Fibroblast of mammary gland (primary cell): ENCODE results near the gene STRIP1.

Experiments
- DNase-seq: peaks from one replicate; pipeline ENCODE4 v3.0.0-alpha.2; 2010; ENCODE audit warnings: low read depth
- H3K4me3 ChIP-seq: 2 replicates; pipeline ENCODE4 v1.5.1; 2011; ENCODE audit warnings: low read depth, mild to moderate bottlenecking, low read length, moderate library complexity; ENCODE audit not compliant: control insufficient read depth
- TF ChIP-seq, protein P1 (sequence below): conservative IDR thresholded peaks from 2 replicates; pipeline ENCODE4 v1.5.1; 2011; ENCODE audit warnings: low read depth, low read length, inconsistent platforms; ENCODE audit not compliant: control insufficient read depth, insufficient read depth

STRIP1 gene

DNA sequence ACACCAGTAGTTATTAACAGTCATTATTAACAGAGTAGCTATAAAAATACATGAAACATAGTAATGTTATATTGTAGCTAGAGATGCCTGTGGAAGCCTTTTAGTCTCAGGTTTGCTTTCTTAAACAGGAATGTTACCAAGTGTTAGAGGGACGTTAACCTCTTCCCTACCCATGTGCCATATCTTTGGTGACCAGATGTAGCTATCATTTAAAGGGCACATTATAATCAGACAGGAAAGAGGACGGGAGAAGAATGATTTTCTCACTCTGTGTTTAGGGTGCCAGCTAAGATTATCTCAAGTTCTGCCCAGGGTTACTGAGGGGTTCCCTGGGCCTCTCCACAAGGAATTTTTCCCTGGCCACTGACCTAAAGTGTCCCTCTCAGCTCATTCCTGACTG lies 57.0 kb downstream of the STRIP1 start:
- TF ChIP-seq, protein P1, sequence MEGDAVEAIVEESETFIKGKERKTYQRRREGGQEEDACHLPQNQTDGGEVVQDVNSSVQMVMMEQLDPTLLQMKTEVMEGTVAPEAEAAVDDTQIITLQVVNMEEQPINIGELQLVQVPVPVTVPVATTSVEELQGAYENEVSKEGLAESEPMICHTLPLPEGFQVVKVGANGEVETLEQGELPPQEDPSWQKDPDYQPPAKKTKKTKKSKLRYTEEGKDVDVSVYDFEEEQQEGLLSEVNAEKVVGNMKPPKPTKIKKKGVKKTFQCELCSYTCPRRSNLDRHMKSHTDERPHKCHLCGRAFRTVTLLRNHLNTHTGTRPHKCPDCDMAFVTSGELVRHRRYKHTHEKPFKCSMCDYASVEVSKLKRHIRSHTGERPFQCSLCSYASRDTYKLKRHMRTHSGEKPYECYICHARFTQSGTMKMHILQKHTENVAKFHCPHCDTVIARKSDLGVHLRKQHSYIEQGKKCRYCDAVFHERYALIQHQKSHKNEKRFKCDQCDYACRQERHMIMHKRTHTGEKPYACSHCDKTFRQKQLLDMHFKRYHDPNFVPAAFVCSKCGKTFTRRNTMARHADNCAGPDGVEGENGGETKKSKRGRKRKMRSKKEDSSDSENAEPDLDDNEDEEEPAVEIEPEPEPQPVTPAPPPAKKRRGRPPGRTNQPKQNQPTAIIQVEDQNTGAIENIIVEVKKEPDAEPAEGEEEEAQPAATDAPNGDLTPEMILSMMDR = no peak
- no peak overlapping the region for H3K4me3 ChIP-seq
- DNase-seq = no peak

DNA sequence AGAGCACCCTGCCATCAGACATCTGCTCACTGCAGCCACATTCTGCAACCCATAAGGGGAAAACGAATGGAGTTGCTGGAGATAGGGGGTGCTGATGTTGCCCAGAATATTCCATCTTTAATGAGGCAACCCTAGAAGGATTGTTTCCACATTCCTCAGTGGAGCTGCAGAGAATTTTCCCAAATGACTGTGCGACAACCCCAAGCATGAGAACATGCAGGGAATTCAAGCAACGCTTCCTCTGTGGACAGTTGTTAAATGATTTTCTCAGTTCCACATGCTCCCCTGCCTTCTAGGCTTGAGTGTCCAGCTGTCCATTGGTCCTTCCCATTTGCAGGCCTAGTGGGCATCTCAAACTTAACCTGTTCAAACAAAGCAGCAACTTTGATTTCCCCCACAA lies 57.4 kb downstream of the STRIP1 start:
- TF ChIP-seq, protein P1 = no peak
- no peak for DNase-seq
- H3K4me3 ChIP-seq = no peak overlapping the region

DNA sequence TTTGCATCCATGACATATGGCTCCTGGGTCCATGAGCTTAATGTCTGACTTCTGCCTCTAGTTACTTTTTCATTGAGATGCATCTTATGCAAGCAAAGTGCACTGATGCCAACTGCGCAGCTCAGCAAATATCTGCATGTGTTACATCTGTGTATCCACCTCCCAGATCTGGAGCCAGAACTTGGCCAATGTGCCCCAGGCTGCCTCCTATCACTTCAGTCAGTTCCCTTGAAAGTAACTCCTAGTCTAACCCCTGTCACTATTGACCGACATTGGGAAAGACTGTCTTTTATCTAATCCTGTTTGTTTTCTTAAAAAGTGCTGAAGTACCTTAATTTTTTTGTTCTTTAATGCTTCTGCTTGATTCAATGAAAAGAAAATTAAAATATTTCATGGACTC lies 58.6 kb downstream of the STRIP1 start:
- TF ChIP-seq, protein P1 = no peak
- H3K4me3 ChIP-seq = no peak overlapping the region
- no peak for DNase-seq

DNA sequence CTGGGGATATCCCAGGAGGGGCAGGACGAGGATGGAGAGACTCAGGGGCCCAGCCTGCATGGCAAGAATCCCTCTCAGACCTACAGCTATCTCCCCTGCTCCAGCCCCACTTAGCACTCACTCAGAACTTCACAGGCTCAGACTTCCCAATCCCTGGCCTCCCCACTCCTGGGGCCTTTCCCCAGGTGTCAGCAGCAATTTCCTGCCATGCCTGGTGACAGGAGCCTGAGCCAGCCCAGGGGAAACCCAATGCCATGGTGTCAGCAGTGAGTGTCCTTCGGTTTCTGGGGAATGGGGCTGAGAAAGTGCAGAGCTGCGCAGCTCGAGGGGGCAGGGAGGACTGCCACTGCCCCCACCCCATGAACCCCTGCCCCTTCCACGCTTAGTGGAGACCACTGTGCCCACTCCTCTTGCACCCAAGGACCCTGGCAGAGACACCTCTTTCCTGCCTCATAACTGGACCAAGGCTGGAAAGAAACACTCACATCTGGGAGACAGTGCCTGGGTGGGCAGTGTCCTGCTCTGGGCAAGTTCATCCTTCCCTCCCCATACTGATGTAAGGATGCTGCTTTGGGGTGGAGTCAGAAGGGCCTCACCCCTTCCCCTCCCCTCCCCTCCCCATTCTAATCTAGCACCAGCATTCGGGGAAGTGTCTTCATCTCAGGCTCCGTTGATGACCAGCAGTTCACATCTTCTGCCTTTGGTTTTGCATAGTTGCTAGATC lies 60.7 kb downstream of the STRIP1 start:
- no peak for DNase-seq
- TF ChIP-seq, protein P1 = no peak
- H3K4me3 ChIP-seq = no peak overlapping the region

DNA sequence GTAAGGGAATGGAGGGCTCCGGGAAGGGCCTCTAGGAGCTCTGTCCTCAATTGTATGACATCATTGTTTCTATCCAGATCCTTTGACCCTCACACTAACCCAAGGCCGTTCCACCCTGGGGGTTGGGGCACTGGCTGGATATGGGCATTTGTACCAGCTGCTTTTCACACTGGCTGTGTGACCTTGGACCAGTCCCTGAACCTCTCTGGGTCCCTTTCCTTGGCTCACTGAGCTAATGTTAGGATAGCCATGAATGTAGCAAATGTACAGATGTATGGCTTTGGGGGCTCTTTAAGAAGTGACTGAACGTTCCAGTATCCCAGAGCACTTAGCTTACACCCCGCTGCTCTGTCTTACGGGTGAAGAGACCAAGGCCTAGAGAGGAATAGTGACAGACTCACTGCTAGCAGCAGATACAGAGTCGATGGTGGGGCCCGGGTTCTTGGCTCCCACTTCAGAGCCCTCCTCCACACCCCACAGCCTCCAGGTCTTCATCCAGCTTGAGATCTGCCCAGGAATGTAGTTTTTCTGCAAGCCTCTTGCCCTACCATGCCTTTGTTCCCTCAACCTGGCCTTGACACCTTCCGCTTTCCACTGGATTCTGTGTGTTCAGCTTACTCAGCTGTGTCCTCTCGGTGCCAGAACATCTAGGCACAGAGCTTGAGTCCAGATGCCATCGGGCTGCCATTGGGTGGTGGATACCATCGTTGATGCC lies 63.2 kb downstream of the STRIP1 start:
- TF ChIP-seq, protein P1 = no peak
- no peak for DNase-seq
- no peak overlapping the region for H3K4me3 ChIP-seq

DNA sequence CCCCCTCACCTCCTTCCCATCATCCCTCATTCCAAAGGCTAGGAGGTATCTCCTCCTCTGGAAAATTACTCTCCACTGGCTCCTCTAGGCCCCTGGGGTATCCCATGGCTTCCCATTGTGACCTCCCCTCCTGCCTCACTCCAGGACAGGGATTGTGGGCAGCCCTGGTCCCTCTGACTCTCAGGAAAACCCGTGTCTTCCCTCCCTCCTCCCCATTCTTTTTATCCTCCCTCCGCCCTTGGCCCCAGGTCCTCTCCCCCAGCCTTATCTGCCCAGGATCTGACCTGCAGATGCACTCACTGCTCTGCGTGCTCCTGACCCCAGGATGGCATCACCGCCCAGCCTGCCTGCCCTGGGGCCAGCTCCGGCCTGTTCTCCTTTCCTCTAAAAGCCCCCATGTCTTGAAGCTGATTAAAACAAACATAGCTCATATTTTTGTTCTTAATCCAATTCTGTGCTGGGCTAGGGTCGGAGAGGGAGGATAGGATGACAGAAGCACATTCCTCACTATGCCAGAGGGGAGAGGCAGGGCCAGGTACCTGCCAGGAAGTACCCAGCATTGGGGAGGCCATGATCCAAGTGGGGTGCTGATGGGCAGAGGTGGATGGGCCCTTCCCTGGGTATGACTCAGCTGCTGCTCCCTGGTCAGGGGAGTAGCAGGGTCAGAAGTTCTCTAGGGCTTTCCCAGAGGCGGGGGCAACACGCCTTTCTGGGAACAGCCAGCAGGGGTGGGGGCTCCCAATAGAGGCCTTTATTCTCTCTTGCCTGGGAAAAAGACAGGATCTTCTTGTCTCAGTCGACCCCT lies 64.0 kb downstream of the STRIP1 start:
- TF ChIP-seq, protein P1 = no peak
- H3K4me3 ChIP-seq = no peak overlapping the region
- DNase-seq = no peak
